GM23248 (cell line): ENCODE data around the gene ERMAP. TPM values are rescaled to one million over a fixed set of nuclear protein-coding genes. Genes with fewer than 3 reads are reported as not detected.
A peak's percentile ranks its signal among the peaks of the same experiment; 100 is the strongest.

Experiments
- DNase-seq: peaks from one replicate; pipeline ENCODE4 v3.0.0-alpha.2; 2015
- H2AFZ ChIP-seq: fragments of 200-600 bp; sonication (generic); 2 replicates; pipeline ENCODE4 v1.6.1; 2016; ENCODE audit warnings: antibody characterized with exemption
- H3F3A ChIP-seq: fragments of 200-600 bp; sonication (generic); 2 replicates; pipeline ENCODE4 v1.6.1; 2016; ENCODE audit warnings: mild to moderate bottlenecking, antibody characterized with exemption, mixed run types; ENCODE audit not compliant: insufficient read depth
- H3K27ac ChIP-seq: fragments of 200-600 bp; sonication (generic); 2 replicates; pipeline ENCODE4 v1.5.1; 2016; ENCODE audit warnings: mild to moderate bottlenecking
- H3K27me3 ChIP-seq: fragments of 200-600 bp; sonication (generic); replicated peaks from 2 replicates; pipeline ENCODE4 v1.6.1; 2016; ENCODE audit warnings: mild to moderate bottlenecking; ENCODE audit not compliant: insufficient read depth
- H3K36me3 ChIP-seq: fragments of 200-600 bp; sonication (generic); 2 replicates; pipeline ENCODE4 v1.6.1; 2016; ENCODE audit warnings: low read depth, mild to moderate bottlenecking
- H3K4me1 ChIP-seq: fragments of 200-600 bp; sonication (generic); 2 replicates; pipeline ENCODE4 v1.6.1; 2016; ENCODE audit warnings: mild to moderate bottlenecking; ENCODE audit not compliant: insufficient read depth
- H3K4me2 ChIP-seq: fragments of 200-600 bp; sonication (generic); one replicate; pipeline ENCODE4 v1.6.1; 2016; ENCODE audit warnings: mild to moderate bottlenecking; ENCODE audit not compliant: unreplicated experiment
- H3K4me3 ChIP-seq: fragments of 200-600 bp; sonication (generic); 2 replicates; pipeline ENCODE4 v1.5.1; 2016; ENCODE audit warnings: mild to moderate bottlenecking
- H3K79me2 ChIP-seq: fragments of 200-600 bp; sonication (generic); 2 replicates; pipeline ENCODE4 v1.6.1; 2016; ENCODE audit warnings: mild to moderate bottlenecking; ENCODE audit not compliant: insufficient read depth
- H3K9ac ChIP-seq: fragments of 200-600 bp; sonication (generic); 2 replicates; pipeline ENCODE4 v1.6.1; 2016; ENCODE audit warnings: mild to moderate bottlenecking
- H3K9me2 ChIP-seq: fragments of 200-600 bp; sonication (generic); 2 replicates; pipeline ENCODE4 v1.6.1; 2016; ENCODE audit warnings: mixed run types, mild to moderate bottlenecking, moderate library complexity; ENCODE audit not compliant: insufficient read depth
- H3K9me3 ChIP-seq: fragments of 200-600 bp; sonication (generic); one replicate; pipeline ENCODE4 v1.6.1; 2017; ENCODE audit warnings: low read depth
- H4K20me1 ChIP-seq: fragments of 200-600 bp; sonication (generic); 2 replicates; pipeline ENCODE4 v1.6.0; 2016; ENCODE audit not compliant: insufficient read depth
- EZH2 ChIP-seq: fragments of 200-600 bp; sonication (generic); IDR thresholded peaks from 2 replicates; pipeline ENCODE4 v1.6.1; 2018; ENCODE audit warnings: antibody characterized with exemption, mild to moderate bottlenecking; ENCODE audit not compliant: insufficient read depth, poor library complexity, severe bottlenecking
- EZH2phosphoT487 ChIP-seq: fragments of 200-600 bp; sonication (generic); IDR thresholded peaks from 2 replicates; pipeline ENCODE4 v1.6.1; 2018; ENCODE audit warnings: antibody characterized with exemption, moderate library complexity, mild to moderate bottlenecking, low read depth; ENCODE audit not compliant: insufficient read depth
- WGBS, 2 experiments: methylation state at CpG; one replicate each; pipeline ENCODE4 v1.1.6; 2015 to 2017; ENCODE audit warnings: low lambda C conversion rate in 2 of 2, low coverage in 1 of 2; ENCODE audit errors: missing lambda C conversion rate in 2 of 2; 5-methylcytosine and 5-hydroxymethylcytosine counted together
- in situ Hi-C: fragments of 300-500 bp; cut with MboI; formaldehyde crosslinking; loops from 2 replicates; pipeline ENCODE4 v1.15.0; 2020
- polyA plus RNA-seq: library from polyadenylated mRNA; unstranded; fragments of >200 nt; fragmentation: Nextera tagmentation; extraction: Ambion mirVana; gene quantifications from 2 replicates; pipeline ENCODE4 v1.2.1, GENCODE V29; 2016
- total RNA-seq: library from RNA; depleted of rRNA; stranded (reverse); fragments of >200 nt; shearing (Covaris generic); gene quantifications from 2 replicates; pipeline ENCODE4 v1.2.3, GENCODE V29; 2014

ERMAP gene
- total and polyA plus RNA-seq, 2 experiments from 2014 or later, result 7.0 to 18.4 TPM

- no peaks in the 10 kb centered on the region for H3K9me3 ChIP-seq
- H3K36me3 ChIP-seq, result peaks cover 13% of the 10 kb centered on the region
- H4K20me1 ChIP-seq, result no peaks in the 10 kb centered on the region
- H2AFZ ChIP-seq, result no peak overlapping the region
- no peak overlapping the region for H3K9ac ChIP-seq
- peaks cover 1% of the 10 kb centered on the region for H3K4me1 ChIP-seq
- H3F3A ChIP-seq, result 0 out of 2 replicates have a peak, but pooled peaks cover 7% of the 10 kb centered on the region
- no peaks in the 10 kb centered on the region for H3K27me3 ChIP-seq
- no peak overlapping the region for H3K4me2 ChIP-seq
- H3K27ac ChIP-seq, result no peak overlapping the region
- DNase-seq, result no peak
- no peaks in the 10 kb centered on the region for H3K9me2 ChIP-seq
- 49 to 50% methylated on average over 2 of the region's 2 CpGs for WGBS, 2 experiments
- H3K4me3 ChIP-seq, result no peak overlapping the region
- peaks cover 51% of the 10 kb centered on the region for H3K79me2 ChIP-seq
- no peak for TF ChIP-seq EZH2
- no peak for TF ChIP-seq EZH2phosphoT487
- in situ Hi-C loops, result loop anchor here (10.0 kb wide), 1 partner anchor 301 kb away; no protein-coding TSS in a partner anchor
Observed at GRCh38 chr1:42773420-42773819, 43.5 kb upstream of the ERMAP start.

GRCh38 chr1:42774928-42775526 lies 41.9 kb upstream of the ERMAP start:
- 0 out of 2 replicates have a peak, but pooled peaks cover 7% of the 10 kb centered on the region for H3F3A ChIP-seq
- no peak overlapping the region for H3K4me2 ChIP-seq
- in situ Hi-C loops, result loop anchor here (10.0 kb wide), 1 partner anchor 300 kb away; no protein-coding TSS in a partner anchor
- H3K9me2 ChIP-seq, result no peaks in the 10 kb centered on the region
- H3K4me3 ChIP-seq, result no peak overlapping the region
- no peaks in the 10 kb centered on the region for H4K20me1 ChIP-seq
- TF ChIP-seq EZH2phosphoT487, result no peak
- no peak for TF ChIP-seq EZH2
- no peaks in the 10 kb centered on the region for H3K27me3 ChIP-seq
- H3K9me3 ChIP-seq, result no peaks in the 10 kb centered on the region
- 68 to 74% methylated on average over 5 of the region's 5 CpGs for WGBS, 2 experiments
- H3K27ac ChIP-seq, result no peak overlapping the region
- peaks cover 18% of the 10 kb centered on the region for H3K36me3 ChIP-seq
- H2AFZ ChIP-seq, result no peak overlapping the region
- no peak overlapping the region for H3K9ac ChIP-seq
- DNase-seq, result no peak
- H3K79me2 ChIP-seq, result peaks cover 35% of the 10 kb centered on the region
- H3K4me1 ChIP-seq, result no peaks in the 10 kb centered on the region

- 79 to 89% methylated on average over 6 of the region's 6 CpGs for WGBS, 2 experiments
- H3F3A ChIP-seq, result 0 out of 2 replicates have a peak, but pooled peaks cover 7% of the 10 kb centered on the region
- in situ Hi-C loops, result loop anchor here (10.0 kb wide), 1 partner anchor 298 kb away; no protein-coding TSS in a partner anchor
- no peaks in the 10 kb centered on the region for H3K9me2 ChIP-seq
- no peak overlapping the region for H3K4me3 ChIP-seq
- H3K9me3 ChIP-seq, result no peaks in the 10 kb centered on the region
- no peaks in the 10 kb centered on the region for H3K27me3 ChIP-seq
- no peaks in the 10 kb centered on the region for H3K4me1 ChIP-seq
- no peaks in the 10 kb centered on the region for H4K20me1 ChIP-seq
- peaks cover 21% of the 10 kb centered on the region for H3K79me2 ChIP-seq
- H3K9ac ChIP-seq, result no peak overlapping the region
- H3K36me3 ChIP-seq, result peaks cover 19% of the 10 kb centered on the region
- no peak overlapping the region for H3K4me2 ChIP-seq
- H3K27ac ChIP-seq, result no peak overlapping the region
- TF ChIP-seq EZH2phosphoT487 (no peak), EZH2 (no peak)
- no peak overlapping the region for H2AFZ ChIP-seq
- DNase-seq, result no peak
Observed at GRCh38 chr1:42776502-42776901, 40.4 kb upstream of the ERMAP start.

- Histone ChIP-seq H3K36me3 (peaks cover 19% of the 10 kb centered on the region), H3K4me2 (no peak overlapping the region), H3K9ac (no peak overlapping the region), H3K27ac (no peak overlapping the region), H3K27me3 (no peaks in the 10 kb centered on the region), H3K4me3 (no peak overlapping the region), H3F3A (0 out of 2 replicates have a peak, but pooled peaks cover 7% of the 10 kb centered on the region), H2AFZ (no peak overlapping the region), H3K9me3 (no peaks in the 10 kb centered on the region), H3K4me1 (no peaks in the 10 kb centered on the region), H3K79me2 (peaks cover 7% of the 10 kb centered on the region), H3K9me2 (no peaks in the 10 kb centered on the region), H4K20me1 (no peaks in the 10 kb centered on the region)
- in situ Hi-C loops, result loop anchor here (10.0 kb wide), 1 partner anchor 297 kb away; no protein-coding TSS in a partner anchor
- DNase-seq, result peak; percentile 65
- TF ChIP-seq EZH2 (no peak), EZH2phosphoT487 (no peak)
Observed at GRCh38 chr1:42777852-42778251, 39.1 kb upstream of the ERMAP start.
